GM15510 (cell line): ENCODE data around the gene FBXW5.

Experiments
- POLR2A ChIP-seq: IDR thresholded peaks from 3 replicates; pipeline ENCODE4 v1.6.1; 2011; ENCODE audit warnings: borderline replicate concordance; ENCODE audit not compliant: insufficient read length; ENCODE audit errors: extremely low read depth

Gene FBXW5

GRCh38 chr9:136981588-136982231 lies 37.2 kb upstream of the FBXW5 start:
- no peak for TF ChIP-seq POLR2A

- TF ChIP-seq POLR2A, result no peak
These were observed 36.3 kb upstream of the FBXW5 start for GRCh38 chr9:136980669-136981478.

- no peak for TF ChIP-seq POLR2A
These were observed 35.4 kb upstream of the FBXW5 start for GRCh38 chr9:136979769-136980587.

GRCh38 chr9:136978865-136979544 lies 34.5 kb upstream of the FBXW5 start:
- TF ChIP-seq POLR2A, result no peak

GRCh38 chr9:136978073-136978864 lies 33.7 kb upstream of the FBXW5 start:
- no peak for TF ChIP-seq POLR2A

GRCh38 chr9:136977649-136978072 lies 33.1 kb upstream of the FBXW5 start:
- no peak for TF ChIP-seq POLR2A

GRCh38 chr9:136977223-136977622 lies 32.7 kb upstream of the FBXW5 start, which contains the start of gene PTGDS:
Gene PTGDS (plus strand): TSS chr9:136977504. CDS start chr9:136977579, 75 bp downstream.
- TF ChIP-seq POLR2A, result no peak

GRCh38 chr9:136975644-136976043 lies 31.1 kb upstream of the FBXW5 start:
- no peak for TF ChIP-seq POLR2A

GRCh38 chr9:136974817-136975535 lies 30.4 kb upstream of the FBXW5 start:
- no peak for TF ChIP-seq POLR2A

- TF ChIP-seq POLR2A, result no peak
These were observed 29.4 kb upstream of the FBXW5 start for GRCh38 chr9:136973618-136974617.

GRCh38 chr9:136972743-136973142 lies 28.2 kb upstream of the FBXW5 start:
- TF ChIP-seq POLR2A, result no peak

GRCh38 chr9:136972335-136972734 lies 27.8 kb upstream of the FBXW5 start:
- TF ChIP-seq POLR2A, result no peak

- TF ChIP-seq POLR2A, result no peak
These were observed 27.2 kb upstream of the FBXW5 start for GRCh38 chr9:136971746-136972145.

- no peak for TF ChIP-seq POLR2A
These were observed 25.8 kb upstream of the FBXW5 start for GRCh38 chr9:136970361-136970760.
